Uterus (tissue), 2 donors: Measurements from ENCODE around the gene PTPRN2.

Source experiments
- CTCF ChIP-seq, 4 experiments: fragments of 200-600 bp in 2 of 4; fragments of 450-650 bp in 2 of 4; sonication (generic) in 2 of 4; IDR thresholded peaks; one replicate each; pipeline ENCODE4 v1.5.1; 2016 to 2019; ENCODE audit warnings: antibody characterized with exemption in 4 of 4, mild to moderate bottlenecking in 2 of 4, moderate library complexity in 1 of 4
- POLR2A ChIP-seq, 2 donors: fragments of 450-650 bp; IDR thresholded peaks; one replicate each; pipeline ENCODE4 v1.6.1; 2016; ENCODE audit warnings: antibody characterized with exemption in 2 of 2, mild to moderate bottlenecking in 1 of 2, moderate library complexity in 1 of 2

- TF ChIP-seq CTCF (IDR thresholded peaks at IDR 0.05) (no peak), POLR2A (IDR thresholded peaks at IDR 0.05) (no peak)
Observed at GRCh38 chr7:157630301-157630853, 957.2 kb downstream of the PTPRN2 start.
